A549 treated with RU486 at 1 μM for 4 hours (cell line): Measurements from ENCODE around the gene MKLN1. TPM values are rescaled to one million over a fixed set of nuclear protein-coding genes. Genes with fewer than 3 reads are reported as not detected.

ENCODE experiments used
- total RNA-seq: library from RNA; stranded (reverse); fragments of 200-300 nt; extraction: Qiagen RNA extraction; gene quantifications from 5 replicates; pipeline ENCODE4 v1.2.3, GENCODE V29; 2022; ENCODE audit warnings: low read depth

MKLN1 gene
- total RNA-seq = 26.3 to 32.6 TPM (median 30.3 TPM) in 5 replicates

DNA sequence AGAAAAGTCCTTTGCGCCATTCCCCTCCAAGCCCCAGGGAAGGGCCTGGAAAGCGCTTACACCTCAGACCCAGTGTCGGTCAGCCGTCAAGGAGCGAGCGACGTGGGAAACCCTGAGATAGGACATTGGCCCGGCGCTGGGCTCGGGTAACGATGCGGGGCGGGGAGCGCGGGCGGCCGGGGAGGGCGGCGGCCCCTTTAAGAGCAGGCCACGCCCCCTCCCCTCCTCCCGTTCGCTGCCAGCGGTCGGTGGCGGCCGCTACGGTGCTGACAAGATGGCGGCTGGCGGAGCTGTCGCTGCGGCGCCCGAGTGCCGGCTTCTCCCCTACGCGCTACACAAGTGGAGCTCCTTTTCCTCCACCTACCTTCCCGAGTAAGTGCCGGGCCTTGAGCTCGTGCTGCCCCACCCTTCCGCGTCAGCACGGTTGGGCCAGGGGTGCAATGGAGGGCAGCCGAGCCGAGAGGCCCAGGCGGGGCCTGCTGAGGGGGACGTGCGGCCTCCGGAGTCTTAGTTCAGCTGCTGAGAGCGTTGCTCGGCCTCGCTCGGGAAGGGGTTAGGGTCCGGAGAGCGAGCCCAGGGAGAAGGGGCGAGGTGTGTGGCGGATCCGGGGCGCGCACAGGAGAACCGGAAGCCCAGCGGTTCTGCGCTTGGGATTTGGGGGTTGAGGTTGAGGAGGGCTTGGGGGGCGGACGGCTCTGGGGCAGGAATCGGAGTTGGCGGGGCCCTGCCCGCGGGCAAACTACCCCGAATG, at the start of gene MKLN1:
Gene MKLN1 (plus strand): TSS at position 251 of the 751 bp plus-strand sequence. CDS start 24 bp downstream, at position 275.

Other genes with a start within 250 kb of the MKLN1 start
- 40.3 to 66.8 TPM (median 60.7 TPM) in 5 replicates for gene PODXL, start 228.8 kb downstream of the MKLN1 start, total RNA-seq